Gastroesophageal sphincter (tissue), 3 donors: ENCODE data around the gene EPHA4.

Source experiments
- EP300 ChIP-seq: sonication (generic); formaldehyde crosslinking; IDR thresholded peaks from one replicate; pipeline ENCODE4 v1.6.1; 2017; ENCODE audit warnings: antibody characterized with exemption, mild to moderate bottlenecking
- POLR2A ChIP-seq, 2 donors: fragments of 450-650 bp; IDR thresholded peaks; one replicate each; pipeline ENCODE4 v1.6.1; 2017; ENCODE audit warnings: antibody characterized with exemption in 2 of 2, mild to moderate bottlenecking in 2 of 2, moderate library complexity in 1 of 2
- TF ChIP-seq, protein P1 (sequence below), 4 experiments: fragments of 200-600 bp in 2 of 4; fragments of 450-650 bp in 2 of 4; sonication (generic) in 1 of 4; IDR thresholded peaks; one replicate each; pipeline ENCODE4 v1.5.1; 2017 to 2019; ENCODE audit warnings: antibody characterized with exemption in 4 of 4, mild to moderate bottlenecking in 2 of 4, moderate library complexity in 2 of 4

DNA sequence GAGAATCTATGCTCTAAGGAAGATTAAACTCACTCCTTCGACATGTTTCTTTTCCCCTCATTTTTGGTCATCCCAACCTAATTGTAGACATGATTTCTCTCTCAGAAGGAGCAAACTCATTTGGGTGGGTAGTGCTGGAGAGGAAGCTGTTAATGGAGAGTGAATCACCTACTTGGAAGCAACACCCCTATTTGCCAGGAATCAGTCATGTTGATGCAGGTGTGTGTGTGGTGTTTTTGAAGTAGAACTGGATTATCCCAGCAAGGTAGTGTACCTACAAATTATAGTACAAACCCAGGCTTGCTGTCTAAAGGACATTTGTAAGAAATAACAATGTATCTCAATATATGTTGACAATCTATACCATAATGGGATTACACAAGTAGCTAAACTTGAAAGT lies 186.4 kb downstream of the EPHA4 start:
- no peak for TF ChIP-seq EP300
- TF ChIP-seq, protein P1, sequence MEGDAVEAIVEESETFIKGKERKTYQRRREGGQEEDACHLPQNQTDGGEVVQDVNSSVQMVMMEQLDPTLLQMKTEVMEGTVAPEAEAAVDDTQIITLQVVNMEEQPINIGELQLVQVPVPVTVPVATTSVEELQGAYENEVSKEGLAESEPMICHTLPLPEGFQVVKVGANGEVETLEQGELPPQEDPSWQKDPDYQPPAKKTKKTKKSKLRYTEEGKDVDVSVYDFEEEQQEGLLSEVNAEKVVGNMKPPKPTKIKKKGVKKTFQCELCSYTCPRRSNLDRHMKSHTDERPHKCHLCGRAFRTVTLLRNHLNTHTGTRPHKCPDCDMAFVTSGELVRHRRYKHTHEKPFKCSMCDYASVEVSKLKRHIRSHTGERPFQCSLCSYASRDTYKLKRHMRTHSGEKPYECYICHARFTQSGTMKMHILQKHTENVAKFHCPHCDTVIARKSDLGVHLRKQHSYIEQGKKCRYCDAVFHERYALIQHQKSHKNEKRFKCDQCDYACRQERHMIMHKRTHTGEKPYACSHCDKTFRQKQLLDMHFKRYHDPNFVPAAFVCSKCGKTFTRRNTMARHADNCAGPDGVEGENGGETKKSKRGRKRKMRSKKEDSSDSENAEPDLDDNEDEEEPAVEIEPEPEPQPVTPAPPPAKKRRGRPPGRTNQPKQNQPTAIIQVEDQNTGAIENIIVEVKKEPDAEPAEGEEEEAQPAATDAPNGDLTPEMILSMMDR (IDR thresholded peaks at IDR 0.05), result no peak
- TF ChIP-seq POLR2A (IDR thresholded peaks at IDR 0.05), result no peak
